ENCODE measurements around the gene NOC2L. TPM values are rescaled to one million over a fixed set of nuclear protein-coding genes. Genes with fewer than 3 reads are reported as not detected.

NOC2L gene
- total and polyA plus RNA-seq, 9 of the 15 experiments (the other 6 are each of a cell fraction or from before 2014, with no cell fraction given) = 4.0 to 410 (median 200) TPM

GRCh38 chr1:1000357-1001056 lies 41.5 kb upstream of the NOC2L start (continued):
- TF ChIP-seq CAMTA2 (CRISPR knock-in tag; conservative IDR thresholded peaks at IDR 0.05) (0 out of 2 replicates have a peak, but pooled peaks have one; percentile 24), PHB2 (IDR thresholded peaks at IDR 0.05; ENCODE audit: low read depth) (no peak), PYGO2 (tag; IDR thresholded peaks at IDR 0.05) (no peak), TBP (optimal IDR thresholded peaks at IDR 0.05; ENCODE audit: low read depth, low read length) (peak; percentile 68), ZKSCAN3 (CRISPR knock-in tag; IDR thresholded peaks at IDR 0.05) (no peak), RBM22 (IDR thresholded peaks at IDR 0.05; ENCODE audit: low read depth, low read length, poor library complexity, severe bottlenecking) (peak; percentile 39), HINFP (tag; conservative IDR thresholded peaks at IDR 0.05; ENCODE audit: low read depth) (no peak), C11orf30 (IDR thresholded peaks at IDR 0.05; ENCODE audit: low read depth) (no peak), ZBTB40 (IDR thresholded peaks at IDR 0.05) (peak; percentile 34; the same call in 1 of the 2 replicates), ZBTB40 (CRISPR knock-in tag; IDR thresholded peaks at IDR 0.05) (peak; percentile 76), TGIF2 (CRISPR knock-in tag; IDR thresholded peaks at IDR 0.05) (peak; percentile 26; the same call in 1 of the 2 replicates), ZNF77 (CRISPR knock-in tag; IDR thresholded peaks at IDR 0.05) (no peak), PHF8 (IDR thresholded peaks at IDR 0.05; ENCODE audit: borderline replicate concordance, low read length) (peak; percentile 74; the same call in 1 of the 2 replicates), PHB (CRISPR knock-in tag; IDR thresholded peaks at IDR 0.05) (peak; percentile 44), ZNF3 (CRISPR knock-in tag; IDR thresholded peaks at IDR 0.05) (no peak), PCBP2 (IDR thresholded peaks at IDR 0.05; ENCODE audit: low read depth, low read length, poor library complexity, severe bottlenecking) (peak; percentile 75), XRCC3 (IDR thresholded peaks at IDR 0.05) (no peak), GTF2F1 (IDR thresholded peaks at IDR 0.05; ENCODE audit: low read depth, low read length) (no peak)
